Bronchial epithelial cell (primary cell): ENCODE results near the gene IGF1R. TPM values are rescaled to one million over a fixed set of nuclear protein-coding genes. Genes with fewer than 3 reads are reported as not detected.

Experiments used
- DNase-seq: peaks from one replicate; pipeline ENCODE4 v3.0.0-alpha.2; 2010; ENCODE audit warnings: low read depth
- FAIRE-seq: peaks from 2 replicates; lab custom pipeline; 2011; peaks lifted over from hg19 to GRCh38; lab: Jason Lieb, UNC
- H3K27me3 ChIP-seq: 2 replicates; pipeline ENCODE4 v1.5.1; 2011; ENCODE audit warnings: low read length; ENCODE audit not compliant: control insufficient read depth, insufficient read depth
- H3K36me3 ChIP-seq: 2 replicates; pipeline ENCODE4 v1.5.1; 2011; ENCODE audit warnings: low read length; ENCODE audit not compliant: control insufficient read depth, insufficient read depth
- H3K4me3 ChIP-seq: 2 replicates; pipeline ENCODE4 v1.5.1; 2011; ENCODE audit warnings: mild to moderate bottlenecking, low read depth, low read length, control low read depth
- CTCF ChIP-seq: IDR thresholded peaks from 2 replicates; pipeline ENCODE4 v1.5.1; 2011; ENCODE audit warnings: mild to moderate bottlenecking, moderate library complexity, low read length, control low read depth, inconsistent platforms; ENCODE audit not compliant: insufficient read depth, severe bottlenecking
- total RNA-seq: library from RNA; depleted of rRNA; stranded (reverse); fragments of >200 nt; gene quantifications from 2 replicates; pipeline ENCODE4 v1.2.1, GENCODE V29; 2014

IGF1R gene
- total RNA-seq, 1 donor from 2014 or later = 39.5 TPM

- no peak overlapping the region for H3K4me3 ChIP-seq
- no peak for TF ChIP-seq CTCF
- FAIRE-seq (no peak), DNase-seq (no peak)
- peaks cover 1% of the 10 kb centered on the region for H3K36me3 ChIP-seq
- H3K27me3 ChIP-seq = no peaks in the 10 kb centered on the region
Measured at GRCh38 chr15:98777426-98777825, 129.1 kb downstream of the IGF1R start.

GRCh38 chr15:98778263-98778959 is 130.1 kb downstream of the IGF1R start:
- DNase-seq = no peak
- no peak for FAIRE-seq
- Histone ChIP-seq H3K27me3 (no peaks in the 10 kb centered on the region), H3K36me3 (peaks cover 1% of the 10 kb centered on the region), H3K4me3 (no peak overlapping the region)
- no peak for TF ChIP-seq CTCF

GRCh38 chr15:98778960-98779359 is 130.6 kb downstream of the IGF1R start:
- FAIRE-seq = no peak
- TF ChIP-seq CTCF = no peak
- peaks cover 1% of the 10 kb centered on the region for H3K36me3 ChIP-seq
- no peak for DNase-seq
- no peak overlapping the region for H3K4me3 ChIP-seq
- no peaks in the 10 kb centered on the region for H3K27me3 ChIP-seq

GRCh38 chr15:98779463-98780071 is 131.2 kb downstream of the IGF1R start:
- DNase-seq (peak; percentile 69), FAIRE-seq (no peak)
- no peak overlapping the region for H3K4me3 ChIP-seq

GRCh38 chr15:98781838-98782237 is 133.5 kb downstream of the IGF1R start:
- peaks cover 1% of the 10 kb centered on the region for H3K36me3 ChIP-seq
- H3K27me3 ChIP-seq = no peaks in the 10 kb centered on the region
- H3K4me3 ChIP-seq = no peak overlapping the region
- DNase-seq = no peak
- no peak for FAIRE-seq
- no peak for TF ChIP-seq CTCF

More at GRCh38 chr15:98779463-98780071, 131.2 kb downstream of the IGF1R start:
- Histone ChIP-seq H3K27me3 (no peaks in the 10 kb centered on the region), H3K36me3 (peaks cover 1% of the 10 kb centered on the region)
- TF ChIP-seq CTCF = peak; percentile 96

GRCh38 chr15:98782801-98783200 is 134.5 kb downstream of the IGF1R start:
- Histone ChIP-seq H3K4me3 (no peak overlapping the region), H3K27me3 (no peaks in the 10 kb centered on the region), H3K36me3 (no peaks in the 10 kb centered on the region)
- TF ChIP-seq CTCF = no peak
- DNase-seq = no peak
- FAIRE-seq = no peak
